Measurements from ENCODE around the gene TMED10.

TMED10 gene

DNA sequence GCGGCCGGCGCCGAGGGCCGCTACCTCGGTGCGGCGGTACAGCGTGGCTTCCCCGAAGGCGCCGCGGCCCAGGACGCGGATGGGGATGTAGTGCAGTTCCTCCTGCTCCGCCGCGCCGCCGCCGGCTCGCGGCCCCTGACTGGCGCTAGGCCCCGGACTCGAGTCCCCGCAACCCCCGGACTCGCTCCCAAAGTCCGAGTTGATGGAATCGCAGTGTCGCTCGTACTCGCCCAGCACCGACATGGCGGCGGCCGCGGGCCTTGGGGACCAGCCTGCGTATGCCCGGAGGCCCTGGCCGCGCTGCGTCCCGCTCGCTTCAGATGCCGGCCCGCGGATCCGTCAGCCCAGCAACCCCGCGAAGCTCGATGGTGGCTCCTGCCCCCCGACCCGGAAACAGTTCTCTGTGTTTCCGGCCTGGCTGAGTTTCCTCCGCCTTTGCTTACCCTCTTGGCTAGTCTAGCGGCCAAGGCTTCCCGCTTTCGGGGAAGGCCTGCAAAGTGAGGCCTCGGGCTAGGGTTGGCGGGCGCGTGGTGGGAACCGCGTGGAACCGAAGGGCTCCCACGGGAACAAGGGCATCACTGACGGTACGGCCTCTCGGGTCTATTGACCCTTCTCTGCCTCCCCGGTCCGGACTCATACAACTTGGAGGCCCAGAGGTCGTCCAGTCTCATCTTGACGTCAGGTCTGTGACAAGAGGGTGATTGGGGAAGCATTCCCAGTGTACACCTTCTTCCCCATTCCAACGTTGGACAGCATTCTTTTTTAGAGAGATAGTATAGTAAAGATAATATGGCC lies 49.5 kb downstream of the TMED10 start, which contains the start of gene NEK9:
Gene NEK9, minus strand, starts transcription at position 370 of the 795 bp plus-strand sequence. Its CDS starts 127 bp downstream, at position 243.
- DNase-seq: peak; percentile 91

DNA sequence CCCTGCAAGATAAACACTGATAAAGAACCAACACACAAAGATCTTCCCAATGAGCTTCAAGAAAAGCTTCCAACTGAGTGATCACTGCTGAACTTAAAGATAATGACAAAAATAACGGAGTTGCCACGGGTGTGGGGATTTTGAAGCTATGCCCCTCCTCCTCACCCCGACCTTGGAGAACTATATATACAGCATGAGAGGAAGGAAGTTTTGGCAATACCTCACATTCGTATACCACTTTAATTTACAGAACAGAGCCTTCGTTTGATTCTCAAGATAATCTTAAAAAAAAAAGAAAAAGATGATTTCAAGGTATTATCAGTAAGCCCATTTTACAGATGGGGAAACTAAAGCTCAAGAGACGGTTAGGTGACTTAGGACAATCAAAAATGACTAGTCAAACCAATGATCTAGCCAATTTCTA lies 50.3 kb downstream of the TMED10 start:
- peak; percentile 77 for DNase-seq

DNA sequence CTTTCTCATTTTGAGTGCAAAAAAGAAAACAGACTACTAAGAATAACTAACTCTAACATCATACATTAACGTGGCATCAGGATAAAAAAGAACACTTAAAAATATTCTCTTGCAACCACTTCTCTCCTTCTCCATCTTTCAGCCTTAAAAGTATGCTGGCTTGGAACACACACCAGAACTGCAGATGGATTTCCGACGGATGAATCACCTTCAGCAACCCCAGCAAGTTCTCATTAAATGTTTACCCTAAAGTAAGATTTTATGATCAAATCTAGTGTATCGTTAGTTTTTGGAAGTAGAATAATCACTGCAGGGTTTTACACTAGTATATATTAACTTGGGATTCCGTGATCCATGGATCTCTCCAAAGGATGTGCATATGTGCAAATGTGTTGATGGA lies 50.8 kb downstream of the TMED10 start:
- no peak for DNase-seq

DNA sequence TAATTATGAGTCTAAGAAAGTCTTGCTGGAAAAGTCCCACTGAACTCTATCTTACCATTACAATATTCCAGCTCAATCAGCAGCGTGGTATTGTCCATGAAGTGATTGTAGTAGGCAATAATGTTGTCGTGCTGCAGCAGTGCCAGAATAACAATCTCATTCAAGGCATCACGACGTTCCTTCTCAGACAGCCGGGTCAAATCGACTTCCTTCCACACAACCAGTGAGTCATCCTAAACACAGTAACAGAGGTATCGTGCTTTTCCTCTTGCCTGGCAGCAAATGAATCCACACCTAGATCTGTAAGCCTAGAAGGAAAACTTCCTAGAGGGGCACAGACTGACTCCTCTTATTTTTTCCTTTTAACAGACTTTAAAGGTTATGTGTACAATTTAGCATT lies 52.4 kb downstream of the TMED10 start:
- peak; percentile 51 for DNase-seq

DNA sequence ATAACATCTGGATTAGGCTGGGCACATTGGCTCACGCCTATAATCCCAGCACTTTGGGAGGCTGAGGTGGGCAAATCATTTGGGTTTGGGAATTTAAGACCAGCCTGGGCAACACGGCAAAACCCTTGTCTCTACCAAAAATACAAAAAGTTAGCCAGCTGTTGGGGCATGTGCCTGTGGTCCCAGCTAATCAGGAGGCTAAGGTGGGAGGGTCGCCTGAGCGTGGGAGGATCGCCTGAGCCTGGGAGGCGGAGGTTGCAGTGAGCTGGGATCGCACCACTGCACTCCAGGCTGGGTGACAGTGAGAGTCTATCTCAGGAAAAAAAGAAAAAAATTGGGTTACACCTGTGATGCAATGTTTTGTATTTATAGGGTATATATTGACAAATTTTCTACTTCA lies 54.9 kb downstream of the TMED10 start:
- no peak for DNase-seq

DNA sequence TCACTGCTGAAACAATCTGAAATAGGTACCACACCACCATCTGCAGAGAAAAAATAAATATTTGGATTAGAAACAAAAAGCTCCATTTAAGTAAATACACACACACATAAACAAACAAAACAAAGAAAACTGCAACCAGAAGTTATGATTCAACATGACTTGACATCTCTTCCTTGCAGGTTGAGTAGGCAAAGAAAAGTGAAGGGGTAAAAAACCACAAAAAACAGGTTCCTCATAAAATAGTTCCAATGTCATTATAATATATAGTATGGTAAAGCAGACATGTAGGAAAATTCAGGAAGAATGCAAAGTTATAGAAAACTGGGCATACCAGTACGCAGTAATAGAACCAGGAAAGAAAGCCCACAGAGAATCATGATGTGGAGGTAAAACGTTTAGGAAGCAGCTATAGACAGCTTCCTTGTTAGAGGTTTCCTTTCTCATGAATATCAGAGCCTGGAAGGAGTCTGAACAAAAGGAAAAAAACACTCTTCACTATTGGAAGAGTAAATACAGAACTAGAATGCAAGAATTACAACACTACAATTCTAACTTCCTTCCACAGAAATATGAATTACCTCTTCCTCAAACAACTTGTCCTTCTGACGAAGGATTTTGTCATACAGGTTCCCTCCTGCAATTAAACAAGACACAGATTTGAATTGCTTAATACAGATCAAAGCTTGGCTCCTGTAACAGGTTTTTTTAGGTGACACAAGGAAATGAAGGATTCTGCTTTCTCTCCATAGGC lies 55.7 kb downstream of the TMED10 start:
- no peak for DNase-seq

DNA sequence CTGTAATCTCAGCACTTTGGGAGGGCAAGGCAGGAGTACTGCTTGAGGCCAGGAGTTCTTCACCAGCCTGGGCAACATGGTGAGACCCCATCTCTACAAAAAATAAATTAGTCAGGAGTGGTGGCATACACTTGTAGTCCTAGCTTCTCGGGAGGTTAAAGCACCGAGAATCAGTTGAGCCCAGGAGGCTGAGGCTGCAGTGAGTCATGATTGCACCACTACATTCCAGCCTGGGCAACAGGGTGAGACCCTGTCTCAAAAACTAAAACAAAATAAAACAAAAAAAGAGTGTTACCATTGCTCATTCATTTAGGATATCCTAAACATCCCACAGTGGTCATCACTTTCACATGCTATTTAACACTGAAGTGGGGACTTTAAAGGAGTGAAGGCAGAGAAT lies 57.4 kb downstream of the TMED10 start:
- DNase-seq: no peak

DNA sequence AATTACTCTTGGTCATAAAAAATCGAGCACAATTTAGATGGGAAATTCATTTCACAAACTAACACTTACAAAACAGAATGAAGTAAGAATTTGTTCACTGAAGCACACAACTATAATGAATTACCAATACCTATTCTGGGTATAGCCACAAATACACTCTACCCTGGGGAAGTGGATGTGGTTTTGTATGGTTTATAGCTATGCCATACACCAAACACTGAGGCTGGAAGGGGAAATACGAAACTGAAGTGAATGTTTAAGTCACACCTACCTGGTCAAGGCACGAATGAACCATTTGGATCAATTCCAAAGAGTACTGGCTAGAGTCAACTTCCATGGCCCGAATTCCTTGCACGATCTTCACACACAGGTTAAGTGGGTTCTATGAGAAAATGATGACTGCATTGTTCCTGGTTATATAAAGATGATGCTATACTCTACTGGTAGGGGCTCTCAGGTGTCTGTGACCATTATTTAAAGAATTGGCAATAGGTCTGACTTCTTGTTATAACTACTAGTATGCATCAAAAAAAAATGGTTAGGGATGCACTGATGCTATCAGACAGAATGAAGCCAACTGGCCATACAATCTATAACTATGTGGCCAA lies 62.4 kb downstream of the TMED10 start:
- DNase-seq: peak; percentile 25

DNA sequence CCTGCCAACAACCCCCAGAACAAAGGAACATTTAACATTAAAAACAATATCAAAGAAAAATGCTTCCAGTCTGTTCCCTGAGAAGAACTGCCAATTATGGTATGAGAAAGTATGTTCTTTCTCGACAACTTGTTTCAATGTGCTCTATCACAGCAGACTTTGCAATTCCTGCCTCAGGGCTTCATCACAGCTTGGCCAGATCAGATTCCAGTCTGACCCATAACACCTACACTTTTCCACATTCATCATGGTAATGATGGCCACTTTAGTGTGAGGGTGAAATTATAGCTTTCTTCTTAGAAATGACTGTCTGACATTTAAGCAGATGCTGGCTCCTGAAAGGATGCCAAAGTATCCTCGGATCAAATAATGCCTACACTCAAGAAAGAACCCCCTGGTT lies 66.5 kb downstream of the TMED10 start:
- DNase-seq: no peak

DNA sequence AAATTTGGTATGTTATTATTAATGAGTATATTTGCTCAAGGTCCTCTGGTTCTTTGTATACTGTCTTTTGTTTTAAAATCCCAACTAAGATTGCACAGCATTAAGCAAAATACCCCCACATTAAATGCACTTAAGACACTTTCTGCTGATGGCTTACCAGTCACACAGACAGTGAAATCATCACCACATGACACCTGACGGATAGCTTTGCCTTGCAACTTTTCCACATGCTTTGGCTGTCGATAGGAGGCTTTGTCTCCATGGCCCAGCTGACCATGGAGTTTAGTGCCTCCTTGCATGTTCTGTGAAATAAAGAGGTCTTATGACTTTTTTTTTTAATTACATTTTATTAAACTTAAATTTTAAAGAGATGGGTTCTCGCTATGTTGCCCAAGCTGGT lies 69.2 kb downstream of the TMED10 start:
- DNase-seq: no peak

DNA sequence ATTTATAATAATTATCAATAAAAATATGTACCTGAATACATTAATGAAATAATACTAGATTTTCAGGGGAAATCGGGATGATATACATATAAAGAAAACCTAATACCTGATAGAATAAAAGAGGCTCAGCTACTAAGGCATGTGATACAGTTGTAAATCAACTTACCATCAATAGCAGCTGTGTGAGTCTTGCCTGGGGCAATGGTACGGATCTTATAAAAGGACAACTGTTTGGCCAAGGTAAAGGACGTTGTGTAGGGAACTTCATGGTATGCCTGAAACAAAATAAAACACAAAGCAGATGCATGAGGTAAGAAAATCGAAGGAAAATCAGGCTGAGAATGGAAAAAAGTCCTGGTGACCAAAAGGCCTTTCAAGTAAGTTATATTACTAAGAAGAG lies 74.9 kb downstream of the TMED10 start:
- DNase-seq: no peak

DNA sequence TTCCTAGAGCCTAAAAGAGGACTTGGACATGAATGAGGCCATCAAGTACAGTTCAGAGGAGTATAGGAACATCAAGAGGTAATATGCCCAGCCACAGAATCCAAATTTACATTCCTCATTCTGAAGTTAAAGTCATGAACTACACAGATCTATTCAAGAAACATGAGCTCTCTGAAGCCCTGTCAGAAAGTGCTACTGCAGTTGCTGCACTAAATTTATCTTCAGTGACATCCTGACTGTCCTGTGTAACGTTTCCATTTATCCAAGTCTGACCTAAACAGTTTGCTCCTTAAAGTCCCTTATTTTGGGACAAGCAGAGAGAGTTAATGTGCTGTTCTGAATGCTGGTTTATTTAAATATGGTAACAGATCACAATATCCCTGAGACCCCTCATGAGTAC lies 77.7 kb downstream of the TMED10 start:
- no peak for DNase-seq

DNA sequence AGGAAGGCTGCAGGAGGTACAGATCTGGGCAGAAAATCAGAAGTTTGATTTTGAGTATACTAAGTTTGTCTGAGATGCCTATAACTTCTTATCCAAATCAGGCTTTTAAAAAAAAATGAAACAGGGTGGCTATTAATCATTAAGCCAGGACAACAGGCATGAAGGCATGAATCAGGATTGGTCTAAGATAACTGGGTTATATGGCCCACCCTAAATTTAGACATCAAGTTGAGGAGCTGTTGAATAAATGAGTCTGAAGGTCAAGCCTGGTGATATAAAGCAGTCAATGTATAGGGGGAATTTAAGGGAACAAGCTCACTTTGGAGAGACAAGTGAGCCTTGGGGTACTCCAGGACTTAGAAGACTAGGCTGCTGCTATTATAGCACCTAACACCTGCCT lies 78.2 kb downstream of the TMED10 start:
- no peak for DNase-seq

DNA sequence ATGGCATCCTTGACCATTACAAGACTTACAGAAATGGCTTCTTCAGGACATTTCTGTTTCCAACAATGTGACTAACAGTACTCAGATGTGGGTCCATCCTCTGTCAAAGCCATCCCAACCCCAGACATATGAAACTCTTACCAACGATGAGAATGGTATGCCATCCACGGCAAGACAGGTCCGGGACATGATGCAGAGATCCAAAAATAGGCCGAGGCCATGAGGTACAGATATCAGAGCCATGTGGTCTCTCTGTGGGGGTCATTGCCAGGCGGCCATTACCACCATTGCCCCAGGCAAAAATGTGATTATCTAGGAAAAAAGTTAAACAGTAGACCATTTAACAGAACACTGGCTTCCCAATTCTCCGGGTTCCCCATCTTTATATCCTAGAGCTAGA lies 79.5 kb downstream of the TMED10 start:
- DNase-seq: no peak

DNA sequence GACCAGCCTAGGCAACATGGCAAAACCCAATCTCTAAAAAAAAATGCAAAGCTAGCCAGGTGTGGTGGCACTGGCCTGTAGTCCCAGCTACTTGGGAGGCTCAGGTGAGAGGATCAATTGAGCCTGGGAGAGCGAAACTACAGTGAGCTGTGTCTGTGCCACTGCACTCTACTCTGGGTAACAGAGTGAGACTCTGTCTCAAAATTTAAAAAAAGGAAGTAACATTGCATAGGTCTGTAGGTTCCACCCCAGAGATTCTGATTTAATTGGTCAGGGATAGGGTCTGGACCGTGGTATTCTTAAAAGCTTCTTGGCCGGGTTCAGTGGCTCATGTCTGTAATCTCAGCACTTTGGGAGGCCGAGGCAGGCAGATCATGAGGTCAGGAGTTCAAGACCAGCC lies 80.7 kb downstream of the TMED10 start:
- DNase-seq: no peak

DNA sequence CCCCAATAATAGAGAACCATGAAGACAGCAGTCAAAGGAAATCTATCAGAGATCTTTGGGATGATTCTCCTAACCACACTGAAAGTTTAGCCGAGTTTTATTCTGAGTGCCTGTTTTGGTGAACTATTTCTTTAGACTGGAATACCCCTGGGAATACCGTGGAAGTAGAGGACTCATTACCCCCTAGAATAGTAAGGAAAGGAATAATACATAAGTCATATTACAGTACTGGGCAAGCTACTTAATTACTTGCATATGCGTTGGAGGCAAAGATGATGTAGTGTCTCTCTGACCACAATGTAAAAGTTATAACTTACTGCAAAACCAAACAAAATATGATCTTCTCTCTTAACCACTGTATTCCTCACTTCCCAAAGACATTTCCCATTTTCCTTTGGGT lies 81.5 kb downstream of the TMED10 start:
- no peak for DNase-seq

DNA sequence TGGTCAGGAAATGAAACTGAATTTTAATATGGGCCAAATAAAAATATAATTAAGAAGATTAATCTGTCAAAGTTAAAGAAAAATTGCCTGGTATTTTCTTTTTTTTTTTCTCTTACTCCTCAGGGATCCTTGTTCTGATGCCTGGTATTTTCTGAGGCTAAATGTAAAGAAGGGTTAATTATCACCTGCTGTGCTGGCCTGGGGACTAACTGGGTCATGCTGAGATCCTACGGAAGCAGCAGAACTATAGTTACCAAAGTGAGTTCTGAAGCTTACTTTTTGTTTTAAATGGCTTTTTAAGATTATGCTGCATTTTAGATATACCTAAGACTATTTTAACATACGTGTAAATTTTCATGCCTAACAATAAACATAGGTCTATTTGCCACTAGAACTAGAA lies 83.7 kb downstream of the TMED10 start:
- no peak for DNase-seq

DNA sequence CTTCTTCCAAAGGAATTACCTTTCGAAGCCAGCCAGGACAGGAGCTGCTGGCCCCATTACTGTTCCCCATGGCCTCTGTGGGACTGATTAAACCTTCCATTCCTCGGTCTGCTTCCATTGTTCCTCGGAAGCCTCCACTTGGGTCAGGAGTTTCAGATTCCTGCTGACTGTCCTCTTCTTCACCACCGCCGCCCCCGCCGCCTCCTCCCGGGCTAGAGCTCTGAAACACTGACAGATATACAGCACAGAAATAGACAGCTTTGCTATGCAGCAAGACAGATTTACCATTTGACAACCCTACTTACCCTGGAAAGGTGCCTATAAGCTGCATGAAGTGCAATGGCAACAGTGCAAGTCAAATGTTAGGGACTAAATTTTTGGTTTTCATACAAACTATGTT lies 85.2 kb downstream of the TMED10 start:
- no peak for DNase-seq

DNA sequence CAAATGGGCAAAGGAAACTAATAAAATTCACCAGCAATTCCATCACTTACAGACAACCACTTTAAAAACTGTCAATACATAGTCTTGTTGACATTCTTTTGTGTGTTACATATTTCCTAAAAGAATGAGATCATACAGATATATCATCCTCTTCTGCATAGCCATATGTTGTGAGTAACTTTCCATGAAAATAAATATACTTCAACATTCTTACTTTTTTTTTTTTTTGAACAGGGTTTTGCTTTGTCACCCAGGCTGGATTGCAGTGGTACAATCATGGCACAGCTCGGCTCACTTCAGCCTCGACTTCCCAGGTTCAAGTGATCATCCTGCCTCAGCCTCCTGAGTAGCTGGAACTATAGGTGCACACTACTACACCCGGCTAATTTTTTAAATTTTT lies 86.1 kb downstream of the TMED10 start:
- DNase-seq: no peak

DNA sequence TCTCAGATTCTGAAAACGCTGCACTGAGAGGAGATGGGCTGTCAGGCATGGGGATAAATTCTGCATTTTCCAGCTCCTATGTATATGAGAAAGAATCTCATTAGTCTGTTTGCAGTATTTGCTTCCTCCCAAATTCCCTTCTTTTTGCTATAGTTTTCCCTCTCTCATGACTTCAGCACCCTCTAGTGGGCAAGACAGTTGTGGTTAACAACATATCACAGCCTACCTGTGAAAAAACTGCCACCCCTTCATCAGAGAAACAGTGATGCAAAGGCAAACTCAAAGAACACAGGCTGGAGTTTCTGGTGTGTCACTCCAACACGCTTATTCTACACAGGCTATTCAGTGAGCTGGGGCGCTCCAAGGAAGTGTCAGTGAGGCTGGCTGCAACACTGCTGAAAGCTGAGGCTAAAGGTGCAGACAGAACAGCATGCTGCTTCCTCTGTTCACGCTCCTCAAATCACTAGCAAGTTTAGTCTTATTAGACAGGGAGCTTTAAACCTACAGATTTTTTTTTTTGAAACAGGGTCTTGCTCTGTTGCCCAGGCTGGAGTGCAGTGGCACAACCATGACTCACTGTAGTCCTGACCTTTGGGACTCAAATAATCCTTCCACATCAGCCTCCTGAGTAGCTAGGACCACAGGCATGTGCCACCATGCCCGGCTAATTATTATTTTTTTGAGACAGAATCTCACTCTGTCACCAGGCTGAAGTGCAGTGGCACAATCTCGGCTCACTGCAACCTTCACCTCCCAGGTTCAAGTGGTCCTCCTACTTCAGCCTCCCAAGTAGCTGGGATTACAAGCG lies 87.6 kb downstream of the TMED10 start:
- DNase-seq: peak; percentile 67

DNA sequence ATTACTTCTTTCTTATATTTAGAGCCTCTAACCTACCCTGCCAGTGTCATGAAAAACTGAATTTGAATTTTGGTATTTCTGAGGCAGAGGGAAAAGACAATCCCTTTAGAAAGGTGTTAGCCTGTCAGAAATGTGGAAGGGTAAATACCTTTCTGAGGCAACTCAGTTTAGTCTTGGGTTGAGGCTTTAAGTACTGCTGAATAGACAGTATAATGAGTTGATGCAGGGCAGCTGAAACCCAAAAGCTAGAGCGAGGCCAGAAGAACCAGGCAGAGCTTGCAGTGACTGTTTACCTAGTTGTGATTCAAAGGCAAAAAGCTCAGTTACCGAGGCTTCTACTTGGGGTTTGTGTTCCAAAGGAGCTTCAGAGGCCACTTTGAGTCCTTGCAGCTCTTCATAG lies 88.3 kb downstream of the TMED10 start:
- no peak for DNase-seq

DNA sequence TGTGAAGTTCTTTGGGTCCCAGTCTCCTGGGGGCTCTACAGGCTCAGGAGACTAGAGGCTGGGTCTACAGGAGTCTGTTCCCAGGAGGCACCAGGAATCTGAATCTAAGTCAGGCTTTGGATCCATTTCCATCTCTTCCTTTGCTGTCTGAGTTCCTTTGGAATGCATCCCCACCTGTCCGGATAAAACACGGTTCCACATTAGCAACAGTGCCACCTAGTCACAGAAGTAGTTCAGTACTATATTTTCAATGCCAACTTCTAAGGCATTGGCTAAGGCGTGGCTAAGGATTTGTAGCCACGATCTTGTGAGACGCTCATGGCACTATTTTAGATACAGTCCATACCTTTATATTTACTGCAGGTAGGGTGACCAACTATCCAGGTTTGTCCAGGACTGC lies 91.9 kb downstream of the TMED10 start:
- DNase-seq: no peak

DNA sequence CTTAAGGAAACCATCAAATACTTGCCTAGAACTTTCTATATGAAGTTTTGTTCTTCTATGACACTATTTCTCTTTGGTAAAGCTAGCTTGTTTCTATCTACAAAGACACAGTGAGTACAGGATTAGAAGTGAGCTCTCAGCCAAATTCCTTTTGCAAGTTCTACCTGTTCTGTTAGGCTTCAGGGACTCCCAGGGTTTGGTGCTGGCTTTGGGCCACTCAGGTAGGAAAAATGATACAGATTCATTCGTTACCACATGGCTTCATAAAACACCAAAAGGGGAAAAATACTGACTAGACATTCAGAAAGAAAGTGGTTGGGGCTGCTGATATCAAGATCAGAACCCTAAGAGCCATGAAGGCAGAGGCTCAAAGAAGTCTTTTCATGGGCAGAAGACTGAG lies 93.1 kb downstream of the TMED10 start:
- DNase-seq: no peak
